SK-N-MC (cell line): Measurements from ENCODE around the gene PLXNA4.

ENCODE experiments used
- DNase-seq: peaks from one replicate; pipeline ENCODE4 v3.0.0-alpha.2; 2011; ENCODE audit warnings: low read depth, low spot score
- H3K27ac ChIP-seq: fragments of 200-600 bp; sonication (generic); 2 replicates; pipeline ENCODE4 v1.5.1; 2016; ENCODE audit warnings: mixed run types
- H3K36me3 ChIP-seq: fragments of 200-600 bp; sonication (generic); 2 replicates; pipeline ENCODE4 v1.6.1; 2017; ENCODE audit warnings: antibody characterized with exemption, low read length, mixed read lengths; ENCODE audit not compliant: insufficient read depth
- H3K4me3 ChIP-seq: fragments of 200-600 bp; sonication (generic); 2 replicates; pipeline ENCODE4 v1.5.1; 2016
- H3K9ac ChIP-seq: fragments of 200-600 bp; sonication (generic); 2 replicates; pipeline ENCODE4 v1.8.0; 2017; ENCODE audit warnings: mixed run types, mixed read lengths; ENCODE audit not compliant: insufficient read length
- H3K9me3 ChIP-seq: fragments of 200-600 bp; sonication (generic); 2 replicates; pipeline ENCODE4 v1.6.1; 2017; ENCODE audit warnings: low read depth, mild to moderate bottlenecking, antibody characterized with exemption, low read length, moderate library complexity, mixed read lengths
- EZH2 ChIP-seq: fragments of 200-600 bp; sonication (generic); IDR thresholded peaks from one replicate; pipeline ENCODE4 v1.6.1; 2017; ENCODE audit warnings: antibody characterized with exemption
- FOXP2 ChIP-seq: optimal IDR thresholded peaks from 2 replicates; pipeline ENCODE3; 2011; ENCODE audit warnings: mild to moderate bottlenecking, moderate library complexity; ENCODE audit not compliant: insufficient read depth; ENCODE audit errors: extremely low read length, control extremely low read depth
- POLR2AphosphoS5 ChIP-seq: IDR thresholded peaks from 2 replicates; pipeline ENCODE4 v1.6.1; 2012; ENCODE audit warnings: mild to moderate bottlenecking, low read depth, low read length, borderline replicate concordance

Gene PLXNA4

DNA sequence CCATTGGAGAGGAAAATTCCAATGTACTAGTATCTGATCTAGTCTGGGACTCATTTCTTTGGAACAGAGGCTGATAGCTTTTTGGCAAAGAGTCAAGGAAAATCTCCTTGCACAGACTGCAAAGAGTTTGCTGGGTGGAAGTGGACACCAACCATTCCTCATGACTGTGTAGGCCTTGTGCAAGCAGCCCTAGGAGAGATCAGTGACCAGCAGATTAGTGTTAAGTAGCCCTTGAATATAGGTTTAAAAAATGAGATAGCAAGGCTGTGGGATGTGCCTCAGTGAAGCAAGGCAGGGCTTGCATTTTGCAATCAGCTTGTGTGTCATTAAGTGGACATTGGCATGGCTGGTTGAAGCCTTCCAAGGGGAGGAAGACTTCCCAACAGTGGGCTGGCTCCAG is 341.6 kb downstream of the PLXNA4 start:
- no peak overlapping the region for H3K4me3 ChIP-seq
- H3K36me3 ChIP-seq = no peaks in the 10 kb centered on the region
- H3K9ac ChIP-seq = no peak overlapping the region
- no peak for TF ChIP-seq FOXP2
- TF ChIP-seq POLR2AphosphoS5 = no peak
- no peak for TF ChIP-seq EZH2
- no peak overlapping the region for H3K27ac ChIP-seq
- no peak for DNase-seq
- no peaks in the 10 kb centered on the region for H3K9me3 ChIP-seq

DNA sequence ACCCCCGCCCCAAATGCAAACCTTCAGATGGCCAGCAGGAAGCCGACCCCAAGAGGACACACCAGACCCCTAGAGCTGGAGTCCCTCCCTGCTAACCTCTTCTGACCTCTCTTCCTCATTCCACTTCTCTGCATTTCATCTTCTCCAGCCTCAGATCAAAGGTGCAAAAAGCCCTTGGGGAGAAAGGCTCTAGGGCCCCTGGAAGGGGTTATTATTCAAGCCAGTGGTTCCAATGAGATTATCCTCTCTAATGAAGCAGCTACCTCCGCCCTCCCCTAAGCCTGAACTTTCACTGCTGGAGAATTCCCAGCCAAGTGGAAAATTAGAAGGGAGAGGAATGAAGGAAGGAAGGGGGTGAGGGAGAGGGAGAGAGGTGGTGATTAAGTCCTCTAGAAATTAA is 343.9 kb downstream of the PLXNA4 start:
- Histone ChIP-seq H3K9me3 (no peaks in the 10 kb centered on the region), H3K4me3 (no peak overlapping the region), H3K9ac (no peak overlapping the region), H3K36me3 (no peaks in the 10 kb centered on the region), H3K27ac (no peak overlapping the region)
- no peak for DNase-seq
- TF ChIP-seq EZH2 = no peak
- TF ChIP-seq POLR2AphosphoS5 = no peak
- no peak for TF ChIP-seq FOXP2

DNA sequence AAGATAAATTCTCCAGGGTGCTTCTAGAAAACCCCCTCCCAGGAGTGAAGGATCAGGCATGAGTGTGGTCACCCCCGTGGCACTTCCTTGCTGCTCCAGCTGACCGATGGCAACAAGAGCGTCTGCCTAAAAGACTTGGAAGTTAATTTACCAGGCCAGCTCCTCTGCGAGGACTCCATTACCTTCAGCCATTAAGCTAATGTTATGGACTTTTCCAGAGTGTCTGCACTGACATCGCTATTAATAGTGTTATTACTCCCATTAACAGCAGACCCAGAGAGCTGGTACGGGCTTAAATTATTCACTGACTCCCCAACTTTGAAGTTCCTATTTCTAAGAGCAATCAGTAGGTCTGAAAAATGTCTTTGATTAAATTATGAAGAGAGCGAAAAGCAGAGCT is 345.8 kb downstream of the PLXNA4 start:
- no peak for DNase-seq
- no peak for TF ChIP-seq EZH2
- Histone ChIP-seq H3K4me3 (no peak overlapping the region), H3K9ac (no peak overlapping the region), H3K36me3 (no peaks in the 10 kb centered on the region), H3K9me3 (no peaks in the 10 kb centered on the region), H3K27ac (no peak overlapping the region)

DNA sequence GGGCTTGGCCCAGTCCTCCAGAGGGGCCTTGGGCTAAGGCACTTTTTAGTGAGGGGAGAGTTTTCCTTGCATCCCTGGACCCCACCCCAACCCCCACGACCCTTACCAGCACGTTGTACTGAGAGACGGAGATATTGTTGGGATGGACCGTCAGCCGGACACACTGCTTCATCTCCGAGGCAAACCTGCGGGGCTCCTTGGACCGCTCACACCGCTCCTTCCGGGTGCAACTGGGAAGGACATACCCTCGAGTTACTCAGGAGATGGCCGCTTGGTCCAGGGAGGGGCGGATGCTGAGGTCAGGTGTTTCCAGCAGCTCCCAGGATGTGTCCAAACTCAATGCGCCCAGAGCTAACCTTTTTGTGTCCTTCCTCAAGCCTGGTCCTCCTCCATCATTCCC is 348.0 kb downstream of the PLXNA4 start:
- no peak overlapping the region for H3K9ac ChIP-seq
- no peaks in the 10 kb centered on the region for H3K36me3 ChIP-seq
- TF ChIP-seq POLR2AphosphoS5 (no peak), EZH2 (no peak), FOXP2 (no peak)
- H3K27ac ChIP-seq = no peak overlapping the region
- no peak overlapping the region for H3K4me3 ChIP-seq
- no peaks in the 10 kb centered on the region for H3K9me3 ChIP-seq
- DNase-seq = no peak

DNA sequence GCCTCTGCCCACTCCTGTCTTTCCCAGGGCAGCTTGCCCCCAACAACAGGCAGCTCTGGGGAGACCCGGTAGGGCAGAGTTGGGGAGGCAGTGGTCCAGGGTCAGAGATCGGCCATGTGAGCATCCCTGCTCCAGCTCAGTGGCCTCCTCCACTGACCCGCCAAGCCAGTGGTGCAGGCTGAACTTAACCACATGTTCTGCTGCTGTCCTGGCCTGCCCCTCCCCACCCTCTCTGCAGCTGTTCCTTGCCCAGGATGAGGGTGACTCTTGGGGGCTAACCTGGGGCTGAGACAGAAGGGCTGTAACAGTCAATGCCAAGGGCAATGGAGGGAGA is 349.3 kb downstream of the PLXNA4 start:
- DNase-seq = no peak
- TF ChIP-seq POLR2AphosphoS5 (no peak), FOXP2 (no peak), EZH2 (no peak)
- H3K27ac ChIP-seq = no peak overlapping the region
- no peak overlapping the region for H3K9ac ChIP-seq
- no peaks in the 10 kb centered on the region for H3K36me3 ChIP-seq
- no peaks in the 10 kb centered on the region for H3K9me3 ChIP-seq
- H3K4me3 ChIP-seq = no peak overlapping the region

DNA sequence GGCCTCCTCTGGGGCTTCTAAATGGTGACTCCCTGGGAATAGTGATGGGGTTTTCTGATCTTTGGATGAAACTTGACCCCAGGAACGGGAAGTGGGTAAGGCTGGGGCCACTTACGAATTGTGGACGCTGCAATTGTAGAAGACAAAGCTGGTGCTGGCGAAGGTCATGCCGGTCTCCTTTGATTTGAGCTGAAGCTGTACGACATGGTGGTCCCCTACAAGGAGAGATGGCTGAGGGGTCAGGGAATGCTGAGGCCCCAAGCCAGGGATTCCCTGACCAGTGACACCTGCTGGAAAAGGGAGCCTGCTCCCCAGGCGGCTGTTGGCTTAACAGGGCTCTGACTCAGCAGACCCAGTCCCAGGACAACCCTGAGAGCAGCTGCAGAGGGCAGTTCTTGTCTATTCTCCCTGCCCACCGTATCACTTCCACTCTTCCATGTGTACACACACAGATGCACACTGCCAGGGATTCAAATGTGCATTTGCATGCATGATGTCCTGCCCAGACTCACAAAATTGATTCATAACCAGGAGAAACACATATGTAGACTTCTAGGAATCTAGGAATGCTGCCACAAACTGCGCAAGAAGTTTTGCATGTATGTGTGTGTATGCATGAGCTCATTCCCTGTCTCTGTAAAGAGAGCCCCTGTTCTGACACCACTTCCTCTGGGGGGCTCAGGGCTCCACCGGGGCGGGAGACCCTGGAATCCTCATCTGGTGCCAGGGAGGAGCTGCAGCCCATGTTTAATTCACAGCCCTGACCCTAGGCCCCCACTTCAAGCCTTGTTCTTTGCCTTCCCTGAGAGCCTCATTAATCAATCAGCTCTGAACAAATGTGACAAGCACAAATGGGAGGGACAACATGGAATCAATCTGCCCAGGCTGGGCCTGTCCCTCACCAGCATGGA is 350.0 kb downstream of the PLXNA4 start:
- Histone ChIP-seq H3K27ac (no peak overlapping the region), H3K36me3 (no peaks in the 10 kb centered on the region), H3K9ac (no peak overlapping the region), H3K9me3 (no peaks in the 10 kb centered on the region), H3K4me3 (no peak overlapping the region)
- TF ChIP-seq POLR2AphosphoS5 (no peak), FOXP2 (no peak), EZH2 (no peak)
- DNase-seq = no peak

DNA sequence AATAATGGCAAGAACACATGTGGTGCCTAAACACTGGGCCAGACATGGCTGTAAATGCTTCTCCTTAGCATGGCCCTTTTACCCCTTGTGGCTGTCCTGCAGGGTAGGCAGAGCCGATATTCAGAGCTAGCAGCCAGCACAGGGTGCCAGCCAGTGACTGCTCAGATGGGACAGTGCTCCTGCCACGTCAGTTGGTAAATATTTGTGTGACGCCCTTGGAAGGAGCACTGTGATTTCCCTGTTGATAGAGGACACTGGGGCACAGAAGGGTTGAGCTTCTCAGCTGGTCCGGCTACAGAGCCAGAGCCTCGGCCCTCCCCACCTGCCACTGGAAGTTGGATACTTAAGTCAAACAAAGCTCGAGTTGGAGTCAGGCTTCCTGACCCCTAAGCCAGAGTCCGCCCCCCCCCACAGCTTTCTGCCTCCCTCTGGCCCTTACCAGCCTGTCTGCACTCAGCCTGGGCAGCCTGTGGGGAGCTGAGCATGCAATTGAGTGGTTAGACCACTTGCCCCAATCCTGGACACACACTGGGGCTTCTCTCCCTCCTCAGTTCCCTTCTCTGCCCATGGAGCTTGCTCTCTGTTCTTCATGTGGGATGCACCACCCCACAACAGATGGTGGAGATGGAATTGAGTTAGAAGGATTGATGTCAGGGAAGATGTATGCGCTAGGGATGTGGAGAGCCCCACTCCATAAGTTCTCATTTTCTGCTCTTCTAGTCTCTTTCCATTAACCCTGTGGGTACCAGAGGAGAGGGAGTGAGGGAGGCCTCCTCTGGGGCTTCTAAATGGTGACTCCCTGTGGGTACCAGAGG is 350.8 kb downstream of the PLXNA4 start:
- Histone ChIP-seq H3K4me3 (no peak overlapping the region), H3K9ac (no peak overlapping the region), H3K36me3 (no peaks in the 10 kb centered on the region), H3K9me3 (no peaks in the 10 kb centered on the region), H3K27ac (no peak overlapping the region)
- no peak for TF ChIP-seq FOXP2
- no peak for TF ChIP-seq EZH2
- TF ChIP-seq POLR2AphosphoS5 = no peak
- DNase-seq = no peak

DNA sequence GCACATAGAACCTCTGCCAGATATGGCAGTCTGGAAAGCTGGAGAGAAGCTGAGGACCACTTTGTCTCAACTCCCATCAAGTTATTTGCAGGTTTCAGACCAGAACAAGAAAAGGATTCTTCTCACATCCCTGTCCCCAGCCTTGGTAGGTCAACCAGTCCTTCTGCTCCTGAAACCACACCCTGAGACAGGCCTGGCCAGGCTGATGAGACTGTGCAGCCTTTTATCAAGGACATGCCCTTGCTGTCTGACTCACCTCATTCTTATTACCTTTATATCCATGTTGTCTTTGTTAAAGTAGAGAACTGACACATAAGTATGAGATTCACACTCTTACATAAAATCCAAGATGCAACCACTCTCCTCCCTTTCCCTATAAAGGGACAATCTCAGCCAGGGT is 354.9 kb downstream of the PLXNA4 start:
- no peak overlapping the region for H3K4me3 ChIP-seq
- TF ChIP-seq FOXP2 (no peak), POLR2AphosphoS5 (no peak), EZH2 (no peak)
- H3K9me3 ChIP-seq = no peaks in the 10 kb centered on the region
- no peak for DNase-seq
- no peak overlapping the region for H3K27ac ChIP-seq
- H3K9ac ChIP-seq = no peak overlapping the region
- H3K36me3 ChIP-seq = no peaks in the 10 kb centered on the region
